ENCODE results near the gene TYMP.

- TF ChIP-seq RXRA (IDR thresholded peaks at IDR 0.05; ENCODE audit: borderline replicate concordance, low read depth) = no peak
- TF ChIP-seq, protein P1, sequence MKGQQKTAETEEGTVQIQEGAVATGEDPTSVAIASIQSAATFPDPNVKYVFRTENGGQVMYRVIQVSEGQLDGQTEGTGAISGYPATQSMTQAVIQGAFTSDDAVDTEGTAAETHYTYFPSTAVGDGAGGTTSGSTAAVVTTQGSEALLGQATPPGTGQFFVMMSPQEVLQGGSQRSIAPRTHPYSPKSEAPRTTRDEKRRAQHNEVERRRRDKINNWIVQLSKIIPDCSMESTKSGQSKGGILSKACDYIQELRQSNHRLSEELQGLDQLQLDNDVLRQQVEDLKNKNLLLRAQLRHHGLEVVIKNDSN (IDR thresholded peaks at IDR 0.05; ENCODE audit: borderline replicate concordance, low read depth) = no peak
- no peak for TF ChIP-seq EP300 (IDR thresholded peaks at IDR 0.05; ENCODE audit: borderline replicate concordance in 1 of 2, low read depth in 1 of 2, low read length in 1 of 2)
- TF ChIP-seq, protein P2, sequence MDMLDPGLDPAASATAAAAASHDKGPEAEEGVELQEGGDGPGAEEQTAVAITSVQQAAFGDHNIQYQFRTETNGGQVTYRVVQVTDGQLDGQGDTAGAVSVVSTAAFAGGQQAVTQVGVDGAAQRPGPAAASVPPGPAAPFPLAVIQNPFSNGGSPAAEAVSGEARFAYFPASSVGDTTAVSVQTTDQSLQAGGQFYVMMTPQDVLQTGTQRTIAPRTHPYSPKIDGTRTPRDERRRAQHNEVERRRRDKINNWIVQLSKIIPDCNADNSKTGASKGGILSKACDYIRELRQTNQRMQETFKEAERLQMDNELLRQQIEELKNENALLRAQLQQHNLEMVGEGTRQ (IDR thresholded peaks at IDR 0.05; ENCODE audit: borderline replicate concordance, low read depth, low read length) = no peak
- TF ChIP-seq FOXM1 (IDR thresholded peaks at IDR 0.05; ENCODE audit: low read depth) = no peak
- TF ChIP-seq, protein P3, sequence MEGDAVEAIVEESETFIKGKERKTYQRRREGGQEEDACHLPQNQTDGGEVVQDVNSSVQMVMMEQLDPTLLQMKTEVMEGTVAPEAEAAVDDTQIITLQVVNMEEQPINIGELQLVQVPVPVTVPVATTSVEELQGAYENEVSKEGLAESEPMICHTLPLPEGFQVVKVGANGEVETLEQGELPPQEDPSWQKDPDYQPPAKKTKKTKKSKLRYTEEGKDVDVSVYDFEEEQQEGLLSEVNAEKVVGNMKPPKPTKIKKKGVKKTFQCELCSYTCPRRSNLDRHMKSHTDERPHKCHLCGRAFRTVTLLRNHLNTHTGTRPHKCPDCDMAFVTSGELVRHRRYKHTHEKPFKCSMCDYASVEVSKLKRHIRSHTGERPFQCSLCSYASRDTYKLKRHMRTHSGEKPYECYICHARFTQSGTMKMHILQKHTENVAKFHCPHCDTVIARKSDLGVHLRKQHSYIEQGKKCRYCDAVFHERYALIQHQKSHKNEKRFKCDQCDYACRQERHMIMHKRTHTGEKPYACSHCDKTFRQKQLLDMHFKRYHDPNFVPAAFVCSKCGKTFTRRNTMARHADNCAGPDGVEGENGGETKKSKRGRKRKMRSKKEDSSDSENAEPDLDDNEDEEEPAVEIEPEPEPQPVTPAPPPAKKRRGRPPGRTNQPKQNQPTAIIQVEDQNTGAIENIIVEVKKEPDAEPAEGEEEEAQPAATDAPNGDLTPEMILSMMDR (IDR thresholded peaks at IDR 0.05) = no peak
- TF ChIP-seq REST (IDR thresholded peaks at IDR 0.05; ENCODE audit: low read depth, low read length) = no peak
- no peak for TF ChIP-seq MAX (IDR thresholded peaks at IDR 0.05; ENCODE audit: low read depth)
- TF ChIP-seq POLR2AphosphoS5 (IDR thresholded peaks at IDR 0.05; ENCODE audit: low read depth, low read length) = no peak
- TF ChIP-seq, protein P4, sequence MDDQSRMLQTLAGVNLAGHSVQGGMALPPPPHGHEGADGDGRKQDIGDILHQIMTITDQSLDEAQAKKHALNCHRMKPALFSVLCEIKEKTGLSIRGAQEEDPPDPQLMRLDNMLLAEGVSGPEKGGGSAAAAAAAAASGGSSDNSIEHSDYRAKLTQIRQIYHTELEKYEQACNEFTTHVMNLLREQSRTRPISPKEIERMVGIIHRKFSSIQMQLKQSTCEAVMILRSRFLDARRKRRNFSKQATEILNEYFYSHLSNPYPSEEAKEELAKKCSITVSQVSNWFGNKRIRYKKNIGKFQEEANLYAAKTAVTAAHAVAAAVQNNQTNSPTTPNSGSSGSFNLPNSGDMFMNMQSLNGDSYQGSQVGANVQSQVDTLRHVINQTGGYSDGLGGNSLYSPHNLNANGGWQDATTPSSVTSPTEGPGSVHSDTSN (IDR thresholded peaks at IDR 0.05) = no peak
- no peak for TF ChIP-seq YY1 (IDR thresholded peaks at IDR 0.05; ENCODE audit: low read depth)
- TF ChIP-seq TCF12 (IDR thresholded peaks at IDR 0.05) = no peak
- no peak for TF ChIP-seq RFX5 (IDR thresholded peaks at IDR 0.05; ENCODE audit: low read length)
- no peak for TF ChIP-seq GABPA (IDR thresholded peaks at IDR 0.05; ENCODE audit: low read depth)
Measured at GRCh38 chr22:50564289-50564688, 34.5 kb upstream of the TYMP start.

All from SK-N-SH (cell line).